Cardiac septum (tissue), 1 donor: ENCODE results near the gene RALGDS. TPM values are rescaled to one million over a fixed set of nuclear protein-coding genes. Genes with fewer than 3 reads are reported as not detected.
A peak's percentile ranks its signal among the peaks of the same experiment; 100 is the strongest.
"Not testable (repeated sequence)": the region's sequence is repeated elsewhere in the genome, so short reads cannot be mapped to it uniquely, and the experiment has no call there.

Experiments used
- DNase-seq: peaks from one replicate; pipeline ENCODE4 v3.0.0-alpha.2; 2020; ENCODE audit warnings: low spot score
- intact Hi-C: fragments of 100-400 bp; cut with DNase I; formaldehyde crosslinking; loops from one replicate; pipeline ENCODE4 v1.14.0; 2022
- long read RNA-seq: library from polyadenylated mRNA; unstranded; transcript quantifications from one replicate; pipeline ENCODE4 v2.0.0, GENCODE V29; 2021
- total RNA-seq: library from RNA; stranded (reverse); fragmentation: NEBNext Ultra II Directional; extraction: Animal tissue kit (Norgen Biotek cat#: 25700); gene quantifications from one replicate; pipeline ENCODE4 v1.2.1, GENCODE V29; 2021
- donor health status: DM: no; HTN: no; CAD: no.

RALGDS gene
- total RNA-seq: 23.9 TPM
- long read RNA-seq, partial matches to known transcripts: 9 of 28 reads
- long read RNA-seq, other reads (novel, unspliced or antisense): 17 of 28 reads

- peak; percentile 95 for DNase-seq
- intact Hi-C loops: loop anchor here (2.0 kb wide), 1 partner anchor 27 kb away; no protein-coding TSS in a partner anchor
Measured at GRCh38 chr9:133121198-133121914, at the start of gene RALGDS. TSS of gene RALGDS (minus strand) at chr9:133121240. CDS start at chr9:133121154, 86 bp downstream.

- intact Hi-C loops: no loop called here
- DNase-seq: no peak
Measured at GRCh38 chr9:133170716-133171115, 49.7 kb upstream of the RALGDS start.

GRCh38 chr9:133169687-133170086, 48.6 kb upstream of the RALGDS start:
- DNase-seq, intact Hi-C loops: not testable (repeated sequence)

- intact Hi-C loops: no loop called here
- DNase-seq: no peak
Measured at GRCh38 chr9:133169102-133169501, 48.1 kb upstream of the RALGDS start.

GRCh38 chr9:133168432-133168831, 47.4 kb upstream of the RALGDS start:
- intact Hi-C loops: no loop called here
- no peak for DNase-seq

- intact Hi-C loops: no loop called here
- no peak for DNase-seq
Measured at GRCh38 chr9:133167769-133168168, 46.7 kb upstream of the RALGDS start.

GRCh38 chr9:133167096-133167730, 46.2 kb upstream of the RALGDS start:
- intact Hi-C loops: no loop called here
- DNase-seq: no peak

GRCh38 chr9:133166392-133166791, 45.4 kb upstream of the RALGDS start:
- intact Hi-C loops: no loop called here
- no peak for DNase-seq

GRCh38 chr9:133165452-133165730, 44.4 kb upstream of the RALGDS start:
- intact Hi-C loops: no loop called here
- DNase-seq: no peak

- intact Hi-C loops: no loop called here
- no peak for DNase-seq
Measured at GRCh38 chr9:133164191-133164590, 43.2 kb upstream of the RALGDS start.

GRCh38 chr9:133163504-133164172, 42.6 kb upstream of the RALGDS start, which contains the start of gene GBGT1:
TSS of gene GBGT1 (minus strand) at chr9:133163914. CDS start at chr9:133162412, 1,502 bp downstream.
- DNase-seq: peak; percentile 91
- intact Hi-C loops: no loop called here

- intact Hi-C loops: no loop called here
- no peak for DNase-seq
Measured at GRCh38 chr9:133162861-133163503, 41.9 kb upstream of the RALGDS start.

- intact Hi-C loops: no loop called here
- no peak for DNase-seq
Measured at GRCh38 chr9:133161547-133161950, 40.5 kb upstream of the RALGDS start.

GRCh38 chr9:133160742-133161546, 39.9 kb upstream of the RALGDS start:
- no peak for DNase-seq
- intact Hi-C loops: no loop called here

GRCh38 chr9:133158695-133159094, 37.7 kb upstream of the RALGDS start:
- intact Hi-C loops: no loop called here
- no peak for DNase-seq

GRCh38 chr9:133155156-133155555, 34.1 kb upstream of the RALGDS start:
- no peak for DNase-seq
- intact Hi-C loops: no loop called here

GRCh38 chr9:133154097-133154989, 33.3 kb upstream of the RALGDS start:
- intact Hi-C loops: no loop called here
- no peak for DNase-seq
